SU-DHL-6 (cell line): ENCODE results near the gene C2CD4C.

Experiments used
- H2AFZ ChIP-seq: fragments of 200-600 bp; sonication (generic); 2 replicates; pipeline ENCODE4 v1.6.1; 2014; ENCODE audit warnings: low read depth, mild to moderate bottlenecking, moderate library complexity, mixed read lengths, antibody characterized with exemption, low read length; ENCODE audit not compliant: severe bottlenecking
- H3F3A ChIP-seq: fragments of 200-600 bp; shearing (Covaris generic); 2 replicates; pipeline ENCODE4 v1.6.0; 2016; ENCODE audit warnings: antibody characterized with exemption, mild to moderate bottlenecking; ENCODE audit not compliant: insufficient read depth
- H3K27ac ChIP-seq: fragments of 200-600 bp; sonication (generic); 2 replicates; pipeline ENCODE4 v1.5.1; 2016; ENCODE audit warnings: low read depth, mild to moderate bottlenecking, low read length, moderate library complexity, mixed read lengths
- H3K27me3 ChIP-seq: fragments of 200-600 bp; sonication (generic), shearing (Covaris generic); 2 replicates; pipeline ENCODE4 v1.6.0; 2014; ENCODE audit warnings: mild to moderate bottlenecking, low read length
- H3K36me3 ChIP-seq: fragments of 200-600 bp; sonication (generic); 2 replicates; pipeline ENCODE4 v1.6.1; 2014; ENCODE audit warnings: mild to moderate bottlenecking, low read length, mixed read lengths
- H3K4me2 ChIP-seq: fragments of 300-600, 200-600 bp; shearing (Covaris generic), sonication (generic); 2 replicates; pipeline ENCODE4 v1.6.0; 2014; ENCODE audit warnings: low read length, low read depth, mild to moderate bottlenecking; ENCODE audit not compliant: poor library complexity, severe bottlenecking
- H3K4me3 ChIP-seq: fragments of 200-600 bp; sonication (generic); 2 replicates; pipeline ENCODE4 v1.5.1; 2014; ENCODE audit warnings: antibody characterized with exemption, low read length, mild to moderate bottlenecking, mixed read lengths; ENCODE audit not compliant: insufficient read depth, poor library complexity, severe bottlenecking
- H3K79me2 ChIP-seq: fragments of 200-600 bp; sonication (generic); 2 replicates; pipeline ENCODE4 v1.6.1; 2014; ENCODE audit warnings: mild to moderate bottlenecking, low read length, moderate library complexity; ENCODE audit not compliant: insufficient read depth
- H3K9ac ChIP-seq: fragments of 200-600 bp; sonication (generic); 2 replicates; pipeline ENCODE4 v1.7.0; 2014; ENCODE audit warnings: mild to moderate bottlenecking, low read length
- H3K9me2 ChIP-seq: fragments of 200-600 bp; sonication (generic); replicated peaks from 2 replicates; pipeline ENCODE4 v1.6.1; 2014; ENCODE audit warnings: low read length; ENCODE audit not compliant: insufficient read depth
- H3K9me3 ChIP-seq: fragments of 200-600 bp; sonication (generic); 2 replicates; pipeline ENCODE4 v1.6.1; 2014; ENCODE audit warnings: low read length, mixed read lengths; ENCODE audit not compliant: insufficient read depth
- H4K20me1 ChIP-seq: fragments of 200-600 bp; sonication (generic); 2 replicates; pipeline ENCODE4 v1.6.1; 2014; ENCODE audit warnings: low read depth, mild to moderate bottlenecking, antibody characterized with exemption, low read length, moderate library complexity, mixed read lengths
- CTCF ChIP-seq: fragments of 200-600 bp; sonication (generic); IDR thresholded peaks from one replicate; pipeline ENCODE4 v1.5.1; 2017; ENCODE audit warnings: antibody characterized with exemption, mild to moderate bottlenecking, low read length, moderate library complexity; ENCODE audit not compliant: insufficient read depth, poor library complexity, severe bottlenecking
- EZH2phosphoT487 ChIP-seq: fragments of 200-600 bp; sonication (generic), shearing (Covaris generic); conservative IDR thresholded peaks from 2 replicates; pipeline ENCODE4 v1.6.1; 2018; ENCODE audit warnings: mild to moderate bottlenecking, antibody characterized with exemption, low read length, moderate library complexity, mixed read lengths

C2CD4C gene

GRCh38 chr19:392375-392970 lies 16.5 kb downstream of the C2CD4C start:
- Histone ChIP-seq H3K36me3 (no peaks in the 10 kb centered on the region), H3K9me3 (peaks cover 15% of the 10 kb centered on the region; the same call in 1 of the 2 replicates), H3K4me3 (no peak overlapping the region), H3K79me2 (no peaks in the 10 kb centered on the region), H3K4me2 (no peak overlapping the region), H3K27me3 (no peaks in the 10 kb centered on the region), H4K20me1 (no peaks in the 10 kb centered on the region), H3K9ac (no peak overlapping the region), H2AFZ (no peak overlapping the region), H3F3A (no peaks in the 10 kb centered on the region), H3K9me2 (no peaks in the 10 kb centered on the region), H3K27ac (no peak overlapping the region)
- TF ChIP-seq EZH2phosphoT487 (no peak), CTCF (no peak)

GRCh38 chr19:391726-392374 lies 17.1 kb downstream of the C2CD4C start:
- Histone ChIP-seq H3K9me3 (peaks cover 15% of the 10 kb centered on the region; the same call in 1 of the 2 replicates), H3K9ac (no peak overlapping the region), H3K4me3 (no peak overlapping the region), H3F3A (no peaks in the 10 kb centered on the region), H3K27me3 (no peaks in the 10 kb centered on the region), H3K9me2 (no peaks in the 10 kb centered on the region), H2AFZ (no peak overlapping the region), H3K79me2 (no peaks in the 10 kb centered on the region), H4K20me1 (no peaks in the 10 kb centered on the region), H3K27ac (no peak overlapping the region), H3K36me3 (no peaks in the 10 kb centered on the region), H3K4me2 (no peak overlapping the region)
- no peak for TF ChIP-seq EZH2phosphoT487
- no peak for TF ChIP-seq CTCF

- Histone ChIP-seq H3K4me3 (no peak overlapping the region), H3K36me3 (no peaks in the 10 kb centered on the region), H3K79me2 (no peaks in the 10 kb centered on the region), H4K20me1 (no peaks in the 10 kb centered on the region), H3K27ac (no peak overlapping the region), H3K9me3 (peaks cover 15% of the 10 kb centered on the region; the same call in 1 of the 2 replicates), H3K9ac (no peak overlapping the region), H3F3A (no peaks in the 10 kb centered on the region), H2AFZ (no peak overlapping the region), H3K4me2 (no peak overlapping the region), H3K9me2 (no peaks in the 10 kb centered on the region), H3K27me3 (no peaks in the 10 kb centered on the region)
- TF ChIP-seq EZH2phosphoT487 (no peak), CTCF (no peak)
These were observed 17.8 kb downstream of the C2CD4C start for GRCh38 chr19:391207-391557.
